Measurements from ENCODE around the gene RAPGEF1. TPM values are rescaled to one million over a fixed set of nuclear protein-coding genes. Genes with fewer than 3 reads are reported as not detected.

Gene RAPGEF1
- total and polyA plus RNA-seq, 2 of the 13 experiments (the other 11 are each of a cell fraction or from before 2014, with no cell fraction given) = 21.2 to 38.9 TPM

DNA sequence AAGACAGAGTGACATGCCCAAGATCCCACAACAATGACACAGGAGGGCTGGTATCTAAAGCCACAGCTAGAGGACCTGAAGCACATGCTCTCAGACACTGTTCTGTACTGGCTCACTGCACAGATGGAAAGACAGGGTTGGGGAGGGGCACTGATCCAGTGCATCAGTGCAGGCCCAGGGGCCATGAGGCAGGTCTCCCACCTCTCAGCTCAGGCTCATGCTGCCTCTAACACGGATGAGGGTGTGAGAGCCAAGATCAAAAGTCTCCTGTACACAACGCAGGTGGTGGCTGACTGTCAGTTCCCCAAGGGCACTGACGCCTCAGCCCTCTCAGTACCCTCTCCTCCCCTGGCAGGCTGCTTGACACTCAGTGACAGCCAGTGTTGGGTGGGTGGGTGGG lies 10.9 kb downstream of the RAPGEF1 start (continued):
- TF ChIP-seq, protein P1, sequence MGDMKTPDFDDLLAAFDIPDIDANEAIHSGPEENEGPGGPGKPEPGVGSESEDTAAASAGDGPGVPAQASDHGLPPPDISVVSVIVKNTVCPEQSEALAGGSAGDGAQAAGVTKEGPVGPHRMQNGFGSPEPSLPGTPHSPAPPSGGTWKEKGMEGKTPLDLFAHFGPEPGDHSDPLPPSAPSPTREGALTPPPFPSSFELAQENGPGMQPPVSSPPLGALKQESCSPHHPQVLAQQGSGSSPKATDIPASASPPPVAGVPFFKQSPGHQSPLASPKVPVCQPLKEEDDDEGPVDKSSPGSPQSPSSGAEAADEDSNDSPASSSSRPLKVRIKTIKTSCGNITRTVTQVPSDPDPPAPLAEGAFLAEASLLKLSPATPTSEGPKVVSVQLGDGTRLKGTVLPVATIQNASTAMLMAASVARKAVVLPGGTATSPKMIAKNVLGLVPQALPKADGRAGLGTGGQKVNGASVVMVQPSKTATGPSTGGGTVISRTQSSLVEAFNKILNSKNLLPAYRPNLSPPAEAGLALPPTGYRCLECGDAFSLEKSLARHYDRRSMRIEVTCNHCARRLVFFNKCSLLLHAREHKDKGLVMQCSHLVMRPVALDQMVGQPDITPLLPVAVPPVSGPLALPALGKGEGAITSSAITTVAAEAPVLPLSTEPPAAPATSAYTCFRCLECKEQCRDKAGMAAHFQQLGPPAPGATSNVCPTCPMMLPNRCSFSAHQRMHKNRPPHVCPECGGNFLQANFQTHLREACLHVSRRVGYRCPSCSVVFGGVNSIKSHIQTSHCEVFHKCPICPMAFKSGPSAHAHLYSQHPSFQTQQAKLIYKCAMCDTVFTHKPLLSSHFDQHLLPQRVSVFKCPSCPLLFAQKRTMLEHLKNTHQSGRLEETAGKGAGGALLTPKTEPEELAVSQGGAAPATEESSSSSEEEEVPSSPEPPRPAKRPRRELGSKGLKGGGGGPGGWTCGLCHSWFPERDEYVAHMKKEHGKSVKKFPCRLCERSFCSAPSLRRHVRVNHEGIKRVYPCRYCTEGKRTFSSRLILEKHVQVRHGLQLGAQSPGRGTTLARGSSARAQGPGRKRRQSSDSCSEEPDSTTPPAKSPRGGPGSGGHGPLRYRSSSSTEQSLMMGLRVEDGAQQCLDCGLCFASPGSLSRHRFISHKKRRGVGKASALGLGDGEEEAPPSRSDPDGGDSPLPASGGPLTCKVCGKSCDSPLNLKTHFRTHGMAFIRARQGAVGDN (CRISPR knock-in tag; IDR thresholded peaks at IDR 0.05) = peak; percentile 41
- TF ChIP-seq THYN1 (CRISPR knock-in tag; IDR thresholded peaks at IDR 0.05; ENCODE audit: borderline replicate concordance, low read depth) = no peak
- TF ChIP-seq, protein P2, sequence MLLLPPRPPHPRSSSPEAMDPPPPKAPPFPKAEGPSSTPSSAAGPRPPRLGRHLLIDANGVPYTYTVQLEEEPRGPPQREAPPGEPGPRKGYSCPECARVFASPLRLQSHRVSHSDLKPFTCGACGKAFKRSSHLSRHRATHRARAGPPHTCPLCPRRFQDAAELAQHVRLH (CRISPR knock-in tag; IDR thresholded peaks at IDR 0.05; ENCODE audit: borderline replicate concordance, low read depth) = no peak

DNA sequence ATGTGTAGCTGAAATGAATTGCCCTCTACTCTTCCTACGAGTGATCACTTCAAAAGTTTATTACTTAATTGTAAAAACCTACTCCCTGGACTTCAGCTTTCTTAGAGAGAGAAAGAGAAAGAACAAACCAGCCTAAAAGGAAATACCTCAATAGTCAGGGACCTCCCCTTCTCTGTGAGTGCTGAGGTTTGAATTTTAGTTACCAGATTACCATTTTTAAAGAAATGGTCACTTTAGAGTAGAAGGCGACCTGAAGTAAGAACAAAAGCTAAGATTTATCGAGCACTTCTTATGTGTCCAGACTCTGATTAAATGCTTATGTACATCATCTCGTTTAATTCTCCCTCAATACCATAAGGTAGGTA lies 11.3 kb downstream of the RAPGEF1 start:
- DNase-seq (ENCODE audit: low spot score) = no peak
- Histone ChIP-seq H3K9ac (ENCODE audit: insufficient read depth, low read depth, low read length) (peak overlapping the region; percentile 13; the same call in 1 of the 2 replicates), H3K4me2 (ENCODE audit: low read depth, low read length) (no peak overlapping the region), H3K36me3 (replicated peaks in 1 of 2; ENCODE audit: control insufficient read depth in 1 of 2, insufficient read depth in 2 of 2, low read length in 2 of 2) (no peaks in the 10 kb centered on the region), H3K4me3 (replicated peaks in 1 of 3; ENCODE audit: insufficient read depth in 1 of 3, low read depth in 2 of 3, low read length in 3 of 3) (no peak overlapping the region), H3K79me2 (ENCODE audit: insufficient read depth, low read length) (peaks cover 72% of the 10 kb centered on the region), H3K4me1 (ENCODE audit: insufficient read depth, low read length) (peaks cover 76% of the 10 kb centered on the region), H3K27ac (ENCODE audit: extremely low read length, insufficient read depth, low read length) (peak overlapping the region; percentile 44), H4K20me1 (ENCODE audit: insufficient read depth, low read length) (peaks cover 19% of the 10 kb centered on the region), H2AFZ (ENCODE audit: low read length) (no peak overlapping the region), H3K27me3 (ENCODE audit: control insufficient read depth in 1 of 2, insufficient read depth in 2 of 2, low read length in 2 of 2) (no peaks in the 10 kb centered on the region), H3K9me3 (ENCODE audit: low read length) (no peaks in the 10 kb centered on the region)
- ChIA-PET CTCF (ENCODE audit: low intra/inter-chr PET ratio, low total read pairs) (interaction anchor here (1.7 kb wide), 1 partner anchor 12 kb away, joined by 6 read pairs; the partner anchor contains the start of gene RAPGEF1), POLR2A (no interaction called here)
- no peak for ATAC-seq
- no peak for FAIRE-seq
- BruUV-seq (replicated peaks) = no TSS peak
- in situ Hi-C loops (cut with HindIII; ENCODE audit: extremely low pct_ligation_motif_present, low pct_unique_long_range_greater_than_20kb) = loop anchor here (25.0 kb wide), 1 partner anchor 341 kb away; the partner anchor contains the start of gene PRRC2B
- intact Hi-C loops (cut with micrococcal nuclease; ENCODE audit: unreplicated experiment) = no loop called here
- 95% methylated on average over 4 of the region's 4 CpGs for WGBS (ENCODE audit: low lambda C conversion rate)
- no peak for TF ChIP-seq GTF2F1 (IDR thresholded peaks at IDR 0.05; ENCODE audit: low read length)
- no peak for TF ChIP-seq U2AF1 (optimal IDR thresholded peaks at IDR 0.05; ENCODE audit: low read depth, low read length)
- TF ChIP-seq ZFAT (CRISPR knock-in tag; conservative IDR thresholded peaks at IDR 0.05) = no peak
- TF ChIP-seq KLF13 (CRISPR knock-in tag; IDR thresholded peaks at IDR 0.05) = no peak
- TF ChIP-seq ZBTB7A (CRISPR knock-in tag; IDR thresholded peaks at IDR 0.05) = no peak
- TF ChIP-seq ZNF326 (CRISPR knock-in tag; IDR thresholded peaks at IDR 0.05; ENCODE audit: borderline replicate concordance) = no peak
- TF ChIP-seq TBX2 (CRISPR knock-in tag; IDR thresholded peaks at IDR 0.05; ENCODE audit: borderline replicate concordance) = no peak
- no peak for TF ChIP-seq ZNF430 (CRISPR knock-in tag; IDR thresholded peaks at IDR 0.05)
- no peak for TF ChIP-seq RAD51 (IDR thresholded peaks at IDR 0.05; ENCODE audit: borderline replicate concordance)
- no peak for TF ChIP-seq MTF2 (CRISPR knock-in tag; IDR thresholded peaks at IDR 0.05; ENCODE audit: borderline replicate concordance)
- TF ChIP-seq ZNF629 (CRISPR knock-in tag; conservative IDR thresholded peaks at IDR 0.05) = no peak
- TF ChIP-seq, protein P3, sequence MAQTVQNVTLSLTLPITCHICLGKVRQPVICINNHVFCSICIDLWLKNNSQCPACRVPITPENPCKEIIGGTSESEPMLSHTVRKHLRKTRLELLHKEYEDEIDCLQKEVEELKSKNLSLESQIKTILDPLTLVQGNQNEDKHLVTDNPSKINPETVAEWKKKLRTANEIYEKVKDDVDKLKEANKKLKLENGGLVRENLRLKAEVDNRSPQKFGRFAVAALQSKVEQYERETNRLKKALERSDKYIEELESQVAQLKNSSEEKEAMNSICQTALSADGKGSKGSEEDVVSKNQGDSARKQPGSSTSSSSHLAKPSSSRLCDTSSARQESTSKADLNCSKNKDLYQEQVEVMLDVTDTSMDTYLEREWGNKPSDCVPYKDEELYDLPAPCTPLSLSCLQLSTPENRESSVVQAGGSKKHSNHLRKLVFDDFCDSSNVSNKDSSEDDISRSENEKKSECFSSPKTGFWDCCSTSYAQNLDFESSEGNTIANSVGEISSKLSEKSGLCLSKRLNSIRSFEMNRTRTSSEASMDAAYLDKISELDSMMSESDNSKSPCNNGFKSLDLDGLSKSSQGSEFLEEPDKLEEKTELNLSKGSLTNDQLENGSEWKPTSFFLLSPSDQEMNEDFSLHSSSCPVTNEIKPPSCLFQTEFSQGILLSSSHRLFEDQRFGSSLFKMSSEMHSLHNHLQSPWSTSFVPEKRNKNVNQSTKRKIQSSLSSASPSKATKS (CRISPR knock-in tag; IDR thresholded peaks at IDR 0.05) = no peak
- no peak for TF ChIP-seq RARG (CRISPR knock-in tag; IDR thresholded peaks at IDR 0.05; ENCODE audit: low read depth)
